HepG2 (cell line): ENCODE measurements around the gene ICE1. TPM values are rescaled to one million over a fixed set of nuclear protein-coding genes. Genes with fewer than 3 reads are reported as not detected.

Experiments used
- FOXM1 ChIP-seq: sonication (generic); formaldehyde crosslinking; IDR thresholded peaks from 2 replicates; pipeline ENCODE4 v1.5.0; 2020; ENCODE audit warnings: missing genetic modification reagents
- GLI4 ChIP-seq: sonication (generic); formaldehyde crosslinking; IDR thresholded peaks from 2 replicates; pipeline ENCODE4 v1.5.1; 2020; ENCODE audit warnings: missing genetic modification reagents, mild to moderate bottlenecking, moderate library complexity, borderline replicate concordance
- HNF4A ChIP-seq: sonication (generic); formaldehyde crosslinking; IDR thresholded peaks from 2 replicates; pipeline ENCODE4 v1.4.0; 2020; ENCODE audit warnings: missing genetic modification reagents
- KAT7 ChIP-seq: IDR thresholded peaks from 2 replicates; pipeline ENCODE4 v1.6.1; 2018; ENCODE audit warnings: borderline replicate concordance, missing compliant biosample characterization
- MLLT10 ChIP-seq: sonication (generic); formaldehyde crosslinking; IDR thresholded peaks from 2 replicates; pipeline ENCODE4 v1.4.0; 2020; ENCODE audit warnings: missing genetic modification reagents
- RBFOX2 ChIP-seq: fragments of 200-400 bp; formaldehyde crosslinking; IDR thresholded peaks from 2 replicates; pipeline ENCODE4 v1.6.1; 2017; ENCODE audit warnings: low read depth, mild to moderate bottlenecking, low read length
- RXRA ChIP-seq: sonication (generic); formaldehyde crosslinking; IDR thresholded peaks from 2 replicates; pipeline ENCODE4 v1.5.1; 2020; ENCODE audit warnings: missing genetic modification reagents
- SP4 ChIP-seq: sonication (generic); formaldehyde crosslinking; IDR thresholded peaks from 2 replicates; pipeline ENCODE4 v1.8.1; 2023; ENCODE audit warnings: mild to moderate bottlenecking, missing genetic modification reagents
- TFDP2 ChIP-seq: sonication (generic); formaldehyde crosslinking; IDR thresholded peaks from 2 replicates; pipeline ENCODE4 v1.4.0; 2020; ENCODE audit warnings: missing genetic modification reagents
- XRCC5 ChIP-seq: fragments of 200-400 bp; formaldehyde crosslinking; optimal IDR thresholded peaks from 2 replicates; pipeline ENCODE3; 2017; ENCODE audit warnings: mild to moderate bottlenecking, low read length
- ZBTB20 ChIP-seq: sonication (generic); formaldehyde crosslinking; IDR thresholded peaks from 2 replicates; pipeline ENCODE4 v1.8.1; 2023; ENCODE audit warnings: missing genetic modification reagents, low read depth, mild to moderate bottlenecking, borderline replicate concordance
- ZBTB25 ChIP-seq: IDR thresholded peaks from 2 replicates; pipeline ENCODE4 v1.6.1; 2018; ENCODE audit warnings: missing genetic modification reagents
- ZNF20 ChIP-seq: sonication (generic); formaldehyde crosslinking; IDR thresholded peaks from 2 replicates; pipeline ENCODE4 v1.4.0; 2020; ENCODE audit warnings: mild to moderate bottlenecking, moderate library complexity, missing genetic modification reagents
- ZNF460 ChIP-seq: sonication (generic); formaldehyde crosslinking; IDR thresholded peaks from 2 replicates; pipeline ENCODE4 v1.5.1; 2020; ENCODE audit warnings: missing genetic modification reagents, mild to moderate bottlenecking, borderline replicate concordance
- polyA plus RNA-seq, 8 experiments: library from polyadenylated mRNA; depleted of rRNA in 3 of 8; stranded (reverse) in 7 of 8; unstranded in 1 of 8; fragments of >200 nt; fragmentation: Illumina TruSeq in 4 of 8; extraction: Trizol in 4 of 8; gene quantifications; 2 replicates each; pipeline versions ENCODE4 v1.2.1 to v1.2.3, GENCODE V29; 2011 to 2016; ENCODE audit warnings: low read depth in 4 of 8, missing spikeins in 1 of 8, mixed read lengths in 1 of 8; ENCODE audit not compliant: insufficient read depth in 1 of 8
- total RNA-seq, 5 experiments: library from RNA; depleted of rRNA; stranded (reverse); fragments of >200 nt; fragmentation: Illumina TruSeq; extraction: Trizol; gene quantifications; 2 replicates each; pipeline ENCODE4 v1.2.3, GENCODE V29; 2016; ENCODE audit warnings: low read depth in 1 of 5
- TF ChIP-seq, protein P1 (sequence below): fragments of 450-650 bp; IDR thresholded peaks from 2 replicates; pipeline ENCODE4 v1.6.1; 2016
- TF ChIP-seq, protein P2 (sequence below), 2 experiments: sonication (generic) in 1 of 2; formaldehyde crosslinking in 1 of 2; IDR thresholded peaks; 2 replicates each; pipeline versions ENCODE4 v1.6.1 to v1.9.0; 2014 to 2022; ENCODE audit warnings: antibody characterized with exemption in 1 of 2, borderline replicate concordance in 1 of 2, inconsistent platforms in 1 of 2, low read depth in 1 of 2, missing genetic modification reagents in 1 of 2

The ICE1 gene
- total and polyA plus RNA-seq, 2 of the 13 experiments (the other 11 are each of a cell fraction or from before 2014, with no cell fraction given), result 9.1 to 27.6 TPM

DNA sequence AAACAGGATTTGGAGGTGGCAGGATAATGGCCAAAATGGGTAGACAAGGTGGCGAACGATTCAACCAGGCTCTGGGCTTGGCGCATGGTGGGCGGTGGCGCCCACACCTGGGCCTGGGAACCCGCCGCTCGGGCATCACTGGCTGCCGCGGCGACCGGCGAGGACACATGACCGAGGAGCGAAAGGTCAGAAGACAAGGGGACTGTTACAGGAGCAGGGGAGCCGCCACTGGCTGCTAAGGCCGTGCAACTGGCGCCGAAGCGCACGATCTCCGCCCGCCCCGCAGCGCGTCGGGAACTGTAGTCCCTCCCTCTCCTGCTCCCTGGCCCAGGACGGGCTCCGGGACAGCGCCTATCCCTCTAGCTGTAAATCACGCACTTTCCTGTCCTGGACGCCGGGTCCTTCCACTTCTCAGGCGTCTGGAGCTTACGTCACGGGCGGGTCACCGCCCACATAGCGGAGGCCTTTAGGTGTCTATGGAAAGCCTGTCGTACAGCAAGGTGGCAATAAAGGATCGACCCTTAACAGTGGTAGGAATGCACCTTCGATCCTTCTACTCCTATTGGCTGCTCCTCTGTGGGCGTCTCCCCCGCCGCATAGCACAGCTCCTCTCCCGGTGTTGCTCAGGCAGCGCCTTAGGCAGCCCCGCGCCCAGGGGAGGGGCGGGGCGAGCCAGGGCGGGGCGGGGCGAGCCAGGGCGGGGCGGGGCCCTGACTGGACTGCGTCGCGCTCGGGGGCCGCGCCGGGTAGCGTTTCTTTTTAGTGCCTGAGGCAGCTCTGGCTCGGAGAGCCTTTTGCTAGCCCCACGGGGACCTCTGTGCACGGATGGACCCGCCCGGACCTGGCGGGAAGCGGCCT is at the start of gene ICE1 (continued):
- TF ChIP-seq MLLT10, result no peak
- TF ChIP-seq HNF4A, result peak; percentile 31; the same call in 1 of the 2 replicates
- peak; percentile 37; the same call in 1 of the 2 replicates for TF ChIP-seq KAT7 (CRISPR knock-in tag)
- peak; percentile 82 for TF ChIP-seq XRCC5
- TF ChIP-seq ZBTB20 (CRISPR knock-in tag), result peak; percentile 28; the same call in 1 of the 2 replicates
- TF ChIP-seq ZNF20 (CRISPR knock-in tag), result no peak
- TF ChIP-seq, protein P1, sequence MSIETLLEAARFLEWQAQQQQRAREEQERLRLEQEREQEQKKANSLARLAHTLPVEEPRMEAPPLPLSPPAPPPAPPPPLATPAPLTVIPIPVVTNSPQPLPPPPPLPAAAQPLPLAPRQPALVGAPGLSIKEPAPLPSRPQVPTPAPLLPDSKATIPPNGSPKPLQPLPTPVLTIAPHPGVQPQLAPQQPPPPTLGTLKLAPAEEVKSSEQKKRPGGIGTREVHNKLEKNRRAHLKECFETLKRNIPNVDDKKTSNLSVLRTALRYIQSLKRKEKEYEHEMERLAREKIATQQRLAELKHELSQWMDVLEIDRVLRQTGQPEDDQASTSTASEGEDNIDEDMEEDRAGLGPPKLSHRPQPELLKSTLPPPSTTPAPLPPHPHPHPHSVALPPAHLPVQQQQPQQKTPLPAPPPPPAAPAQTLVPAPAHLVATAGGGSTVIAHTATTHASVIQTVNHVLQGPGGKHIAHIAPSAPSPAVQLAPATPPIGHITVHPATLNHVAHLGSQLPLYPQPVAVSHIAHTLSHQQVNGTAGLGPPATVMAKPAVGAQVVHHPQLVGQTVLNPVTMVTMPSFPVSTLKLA, result peak; percentile 23; the same call in 1 of the 2 replicates
- TF ChIP-seq TFDP2 (CRISPR knock-in tag), result peak; percentile 81
- peak; percentile 79; the same call in 1 of the 2 replicates for TF ChIP-seq ZBTB25
- TF ChIP-seq RXRA (CRISPR knock-in tag), result peak; percentile 88
- TF ChIP-seq RBFOX2, result peak; percentile 83
- peak; percentile 97 for TF ChIP-seq SP4 (CRISPR knock-in tag)
- TF ChIP-seq FOXM1, result no peak
- TF ChIP-seq, protein P2, sequence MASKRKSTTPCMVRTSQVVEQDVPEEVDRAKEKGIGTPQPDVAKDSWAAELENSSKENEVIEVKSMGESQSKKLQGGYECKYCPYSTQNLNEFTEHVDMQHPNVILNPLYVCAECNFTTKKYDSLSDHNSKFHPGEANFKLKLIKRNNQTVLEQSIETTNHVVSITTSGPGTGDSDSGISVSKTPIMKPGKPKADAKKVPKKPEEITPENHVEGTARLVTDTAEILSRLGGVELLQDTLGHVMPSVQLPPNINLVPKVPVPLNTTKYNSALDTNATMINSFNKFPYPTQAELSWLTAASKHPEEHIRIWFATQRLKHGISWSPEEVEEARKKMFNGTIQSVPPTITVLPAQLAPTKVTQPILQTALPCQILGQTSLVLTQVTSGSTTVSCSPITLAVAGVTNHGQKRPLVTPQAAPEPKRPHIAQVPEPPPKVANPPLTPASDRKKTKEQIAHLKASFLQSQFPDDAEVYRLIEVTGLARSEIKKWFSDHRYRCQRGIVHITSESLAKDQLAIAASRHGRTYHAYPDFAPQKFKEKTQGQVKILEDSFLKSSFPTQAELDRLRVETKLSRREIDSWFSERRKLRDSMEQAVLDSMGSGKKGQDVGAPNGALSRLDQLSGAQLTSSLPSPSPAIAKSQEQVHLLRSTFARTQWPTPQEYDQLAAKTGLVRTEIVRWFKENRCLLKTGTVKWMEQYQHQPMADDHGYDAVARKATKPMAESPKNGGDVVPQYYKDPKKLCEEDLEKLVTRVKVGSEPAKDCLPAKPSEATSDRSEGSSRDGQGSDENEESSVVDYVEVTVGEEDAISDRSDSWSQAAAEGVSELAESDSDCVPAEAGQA (IDR thresholded peaks at IDR 0.05; ENCODE audit: low read depth), result 0 out of 2 replicates have a peak, but pooled peaks have one; percentile 65
- TF ChIP-seq, protein P2 (CRISPR knock-in tag; IDR thresholded peaks at IDR 0.05; ENCODE audit: borderline replicate concordance), result no peak
- peak; percentile 44; the same call in 1 of the 2 replicates for TF ChIP-seq ZNF460 (CRISPR knock-in tag)
- no peak for TF ChIP-seq GLI4 (CRISPR knock-in tag)
